Left ventricle myocardium inferior (tissue), 1 donor: Measurements from ENCODE around the gene SNX8. TPM values are rescaled to one million over a fixed set of nuclear protein-coding genes. Genes with fewer than 3 reads are reported as not detected.
"Not testable (repeated sequence)": the region's sequence is repeated elsewhere in the genome, so short reads cannot be mapped to it uniquely, and the experiment has no call there.

Experiments
- DNase-seq: peaks from one replicate; pipeline ENCODE4 v3.0.0-alpha.2; 2020
- H3K27ac ChIP-seq: fragments of 200-600 bp; replicated peaks from 2 replicates; pipeline ENCODE4 v1.8.0; 2021
- H3K27me3 ChIP-seq: fragments of 200-600 bp; 2 replicates; pipeline ENCODE4 v1.8.0; 2021; ENCODE audit warnings: low read depth
- H3K36me3 ChIP-seq: fragments of 200-600 bp; 2 replicates; pipeline ENCODE4 v1.8.0; 2021
- H3K4me1 ChIP-seq: fragments of 200-600 bp; 2 replicates; pipeline ENCODE4 v1.8.0; 2021
- H3K4me3 ChIP-seq: fragments of 200-600 bp; 2 replicates; pipeline ENCODE4 v1.8.0; 2021; ENCODE audit warnings: mild to moderate bottlenecking, moderate library complexity
- H3K9me3 ChIP-seq: fragments of 200-600 bp; replicated peaks from 2 replicates; pipeline ENCODE4 v1.8.0; 2021
- intact Hi-C: fragments of 100-400 bp; cut with micrococcal nuclease; formaldehyde crosslinking; loops from one replicate; pipeline ENCODE4 v1.11.0; 2022
- total RNA-seq: library from RNA; stranded (reverse); fragmentation: NEBNext Ultra II Directional; extraction: Animal tissue kit (Norgen Biotek cat#: 25700); gene quantifications from one replicate; pipeline ENCODE4 v1.2.1, GENCODE V29; 2021
- TF ChIP-seq, protein P1 (sequence below): fragments of 200-600 bp; IDR thresholded peaks from 2 replicates; pipeline ENCODE4 v1.8.0; 2021; ENCODE audit warnings: antibody characterized with exemption, mild to moderate bottlenecking, borderline replicate concordance
- donor health status: DM: no; HTN: yes; CAD: no; lungs with severe emphysema.

The SNX8 gene
- total RNA-seq, 1 donor from 2014 or later: 16.8 TPM

DNA sequence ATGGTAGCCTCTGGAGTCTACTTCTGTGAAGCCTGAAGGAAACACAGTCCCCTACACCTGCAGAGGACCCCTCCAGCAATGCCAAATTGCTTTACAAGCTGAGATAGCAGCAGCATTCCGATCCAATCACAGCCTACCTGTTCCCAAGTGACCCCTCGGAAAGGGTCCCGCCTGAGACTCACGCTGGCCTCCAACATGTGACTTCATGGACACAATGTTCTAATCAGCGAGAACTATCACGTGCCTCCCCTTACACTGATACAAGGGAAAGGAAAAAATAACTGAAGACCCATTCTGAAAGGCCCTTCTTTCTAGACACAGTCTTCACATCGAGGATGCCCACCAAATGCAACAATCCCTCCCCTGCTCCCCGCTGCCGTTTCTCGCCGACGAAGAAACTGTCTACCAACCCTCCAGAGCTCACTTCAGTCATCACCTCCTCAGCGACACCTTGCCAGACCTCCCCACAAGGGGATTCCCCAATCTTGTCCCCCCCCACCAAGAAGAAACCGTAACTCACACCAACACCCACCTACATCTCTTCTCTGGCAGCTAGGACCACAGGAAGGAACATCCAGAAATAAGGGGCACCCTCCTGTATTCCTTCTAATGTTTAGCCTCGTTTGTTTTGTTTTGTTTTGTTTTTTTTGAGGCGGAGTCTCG lies 1.8 kb downstream of the SNX8 start:
- Histone ChIP-seq H3K36me3 (peaks cover 10% of the 10 kb centered on the region), H3K9me3 (no peaks in the 10 kb centered on the region), H3K27me3 (no peaks in the 10 kb centered on the region), H3K27ac (no peak overlapping the region), H3K4me3 (no peak overlapping the region), H3K4me1 (peaks cover 26% of the 10 kb centered on the region)
- no peak for DNase-seq
- intact Hi-C loops: no loop called here
- TF ChIP-seq, protein P1, sequence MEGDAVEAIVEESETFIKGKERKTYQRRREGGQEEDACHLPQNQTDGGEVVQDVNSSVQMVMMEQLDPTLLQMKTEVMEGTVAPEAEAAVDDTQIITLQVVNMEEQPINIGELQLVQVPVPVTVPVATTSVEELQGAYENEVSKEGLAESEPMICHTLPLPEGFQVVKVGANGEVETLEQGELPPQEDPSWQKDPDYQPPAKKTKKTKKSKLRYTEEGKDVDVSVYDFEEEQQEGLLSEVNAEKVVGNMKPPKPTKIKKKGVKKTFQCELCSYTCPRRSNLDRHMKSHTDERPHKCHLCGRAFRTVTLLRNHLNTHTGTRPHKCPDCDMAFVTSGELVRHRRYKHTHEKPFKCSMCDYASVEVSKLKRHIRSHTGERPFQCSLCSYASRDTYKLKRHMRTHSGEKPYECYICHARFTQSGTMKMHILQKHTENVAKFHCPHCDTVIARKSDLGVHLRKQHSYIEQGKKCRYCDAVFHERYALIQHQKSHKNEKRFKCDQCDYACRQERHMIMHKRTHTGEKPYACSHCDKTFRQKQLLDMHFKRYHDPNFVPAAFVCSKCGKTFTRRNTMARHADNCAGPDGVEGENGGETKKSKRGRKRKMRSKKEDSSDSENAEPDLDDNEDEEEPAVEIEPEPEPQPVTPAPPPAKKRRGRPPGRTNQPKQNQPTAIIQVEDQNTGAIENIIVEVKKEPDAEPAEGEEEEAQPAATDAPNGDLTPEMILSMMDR: no peak

DNA sequence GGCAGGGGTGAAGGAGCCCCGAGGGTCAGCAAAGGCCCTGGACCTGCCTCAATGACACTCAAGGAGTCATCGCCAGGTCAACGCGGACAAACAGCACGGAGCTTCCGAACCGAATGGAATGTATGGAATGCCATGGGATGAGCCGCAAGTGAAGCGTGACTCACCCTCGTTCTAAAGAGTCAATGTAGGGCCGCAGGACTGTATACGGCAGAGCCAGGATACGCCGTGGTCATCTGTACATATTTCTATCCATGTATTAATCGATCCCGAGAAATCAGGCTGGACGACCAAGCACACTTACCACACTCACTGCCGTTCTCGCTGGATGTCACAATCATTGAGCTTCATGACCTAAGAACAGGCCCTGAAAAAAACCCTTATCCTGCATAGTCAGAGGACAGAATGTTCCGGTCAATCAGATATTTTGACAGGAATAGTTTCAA lies 4.3 kb downstream of the SNX8 start:
- no peak for DNase-seq
- intact Hi-C loops: no loop called here
- Histone ChIP-seq H3K4me3 (no peak overlapping the region), H3K27me3 (no peaks in the 10 kb centered on the region), H3K9me3 (no peaks in the 10 kb centered on the region), H3K4me1 (peaks cover 31% of the 10 kb centered on the region), H3K27ac (no peak overlapping the region), H3K36me3 (peaks cover 10% of the 10 kb centered on the region)
- TF ChIP-seq, protein P1: no peak

DNA sequence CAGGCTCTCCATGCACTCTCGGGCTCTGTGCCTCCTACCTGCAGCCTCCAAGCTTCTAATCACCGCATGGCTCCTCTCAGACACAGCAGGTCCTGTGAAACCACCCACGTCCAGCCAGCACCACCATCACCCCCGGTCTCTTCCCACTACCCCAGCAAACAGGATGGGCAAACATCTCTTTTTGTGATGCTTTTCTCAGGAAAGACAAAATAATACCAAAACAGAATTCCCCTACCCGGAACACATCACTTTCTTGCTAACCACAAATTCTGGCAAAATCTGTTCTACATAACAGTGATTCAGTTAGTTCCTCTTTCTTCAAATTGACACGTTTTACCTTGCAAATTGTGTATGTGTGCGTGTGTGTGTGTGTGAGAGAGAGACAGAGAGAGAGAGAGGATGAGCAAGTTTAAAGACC lies 6.5 kb downstream of the SNX8 start:
- Histone ChIP-seq H3K36me3 (peaks cover 10% of the 10 kb centered on the region), H3K4me1 (peaks cover 28% of the 10 kb centered on the region), H3K27ac (no peak overlapping the region), H3K4me3 (no peak overlapping the region), H3K9me3 (no peaks in the 10 kb centered on the region), H3K27me3 (no peaks in the 10 kb centered on the region)
- intact Hi-C loops: no loop called here
- DNase-seq: no peak
- TF ChIP-seq, protein P1: no peak

DNA sequence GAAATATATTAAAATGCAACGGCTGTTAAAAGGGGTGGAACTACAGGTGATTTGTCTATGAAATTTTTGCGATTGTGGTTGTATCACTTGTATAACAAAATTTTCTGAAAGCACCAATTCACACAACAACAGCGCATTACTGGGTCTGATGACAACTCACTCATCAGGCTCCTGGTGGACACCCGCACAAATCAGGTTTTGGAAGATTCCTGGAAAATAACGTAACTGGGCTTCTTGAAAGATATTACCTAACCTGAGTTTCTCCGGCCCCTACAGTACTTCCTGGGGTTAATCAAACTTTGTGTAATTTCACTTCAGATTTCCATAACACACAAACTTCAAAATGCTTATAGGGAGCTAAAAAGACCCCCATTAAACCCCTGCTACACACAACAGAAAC lies 7.6 kb downstream of the SNX8 start:
- TF ChIP-seq, protein P1: no peak
- Histone ChIP-seq H3K9me3 (no peaks in the 10 kb centered on the region), H3K36me3 (peaks cover 10% of the 10 kb centered on the region), H3K27me3 (no peaks in the 10 kb centered on the region), H3K4me1 (peaks cover 21% of the 10 kb centered on the region), H3K27ac (no peak overlapping the region), H3K4me3 (no peak overlapping the region)
- intact Hi-C loops: no loop called here
- no peak for DNase-seq

DNA sequence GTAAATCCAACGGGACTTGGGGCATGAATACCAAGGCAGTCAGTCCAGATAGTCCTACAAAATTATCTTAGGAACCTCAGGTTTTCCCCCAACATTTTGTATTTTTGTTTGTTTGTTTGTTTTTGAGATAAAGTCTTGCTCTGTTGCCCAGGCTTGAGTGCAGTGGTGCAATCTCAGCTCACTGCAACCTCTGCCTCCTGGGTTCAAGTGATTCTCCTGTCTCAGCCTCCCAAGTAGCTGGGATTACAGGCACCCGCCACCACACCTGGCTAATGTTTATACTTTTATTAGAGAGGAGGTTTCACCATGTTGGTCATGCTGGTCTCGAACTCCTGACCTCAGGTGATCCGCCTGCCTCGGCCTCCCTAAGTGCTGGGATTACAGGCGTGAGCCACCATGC lies 9.0 kb downstream of the SNX8 start:
- intact Hi-C loops, H3K9me3 ChIP-seq, H3K36me3 ChIP-seq, H3K27me3 ChIP-seq, DNase-seq: not testable (repeated sequence)
- Histone ChIP-seq H3K27ac (peak overlapping the region; percentile 81), H3K4me1 (peaks cover 21% of the 10 kb centered on the region), H3K4me3 (peak overlapping the region; percentile 48)

DNA sequence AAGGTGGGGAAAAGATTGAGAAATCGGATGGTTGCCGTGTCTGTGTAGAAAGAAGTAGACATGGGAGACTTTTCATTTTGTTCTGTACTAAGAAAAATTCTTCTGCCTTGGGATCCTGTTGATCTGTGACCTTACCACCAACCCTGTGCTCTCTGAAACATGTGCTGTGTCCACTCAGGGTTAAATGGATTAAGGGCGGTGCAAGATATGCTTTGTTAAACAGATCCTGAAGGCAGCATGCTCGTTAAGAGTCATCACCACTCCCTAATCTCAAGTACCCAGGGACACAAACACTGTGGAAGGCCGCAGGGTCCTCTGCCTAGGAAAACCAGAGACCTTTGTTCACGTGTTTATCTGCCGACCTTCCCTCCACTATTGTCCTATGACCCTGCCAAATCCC lies 10.7 kb downstream of the SNX8 start:
- H3K9me3 ChIP-seq, H3K36me3 ChIP-seq, H3K4me3 ChIP-seq, H3K27me3 ChIP-seq, intact Hi-C loops, H3K27ac ChIP-seq, DNase-seq: not testable (repeated sequence)
- peaks cover 33% of the 10 kb centered on the region for H3K4me1 ChIP-seq

DNA sequence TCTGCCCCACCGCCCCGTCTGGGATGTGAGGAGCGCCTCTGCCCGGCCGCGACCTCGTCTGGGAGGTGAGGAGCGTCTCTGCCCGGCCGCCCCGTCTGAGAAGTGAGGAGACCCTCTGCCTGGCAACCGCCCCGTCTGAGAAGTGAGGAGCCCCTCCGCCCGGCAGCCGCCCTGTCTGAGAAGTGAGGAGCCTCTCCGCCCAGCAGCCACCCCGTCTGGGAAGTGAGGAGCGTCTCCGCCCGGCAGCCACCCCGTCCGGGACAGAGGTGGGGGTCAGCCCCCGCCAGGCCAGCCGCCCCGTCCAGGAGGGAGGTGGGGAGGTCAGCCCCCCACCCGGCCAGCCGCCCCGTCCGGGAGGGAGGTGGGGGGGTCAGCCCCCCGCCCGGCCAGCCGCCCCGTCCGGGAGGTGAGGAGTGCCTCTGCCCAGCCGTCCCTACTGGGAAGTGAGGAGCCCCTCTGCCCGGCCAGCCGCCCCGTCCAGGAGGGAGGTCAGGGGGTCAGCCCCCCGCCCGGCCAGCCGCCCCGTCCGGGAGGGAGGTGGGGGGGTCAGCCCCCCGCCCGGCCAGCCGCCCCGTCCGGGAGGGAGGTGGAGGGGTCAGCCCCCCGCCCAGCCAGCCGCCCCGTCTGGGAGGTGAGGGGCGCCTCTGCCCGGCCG lies 11.4 kb downstream of the SNX8 start:
- H3K9me3 ChIP-seq, DNase-seq, H3K36me3 ChIP-seq, H3K27me3 ChIP-seq, intact Hi-C loops, H3K4me3 ChIP-seq, H3K27ac ChIP-seq: not testable (repeated sequence)
- H3K4me1 ChIP-seq: peaks cover 34% of the 10 kb centered on the region
